ENCODE data around the gene SKIL. TPM values are rescaled to one million over a fixed set of nuclear protein-coding genes. Genes with fewer than 3 reads are reported as not detected.
"Not testable (repeated sequence)": the region's sequence is repeated elsewhere in the genome, so short reads cannot be mapped to it uniquely, and the experiment has no call there.

The SKIL gene
- total and polyA plus RNA-seq, 2 donors (not counting 1 experiment from before 2014, with no cell fraction given): 7.7 to 145 TPM

DNA sequence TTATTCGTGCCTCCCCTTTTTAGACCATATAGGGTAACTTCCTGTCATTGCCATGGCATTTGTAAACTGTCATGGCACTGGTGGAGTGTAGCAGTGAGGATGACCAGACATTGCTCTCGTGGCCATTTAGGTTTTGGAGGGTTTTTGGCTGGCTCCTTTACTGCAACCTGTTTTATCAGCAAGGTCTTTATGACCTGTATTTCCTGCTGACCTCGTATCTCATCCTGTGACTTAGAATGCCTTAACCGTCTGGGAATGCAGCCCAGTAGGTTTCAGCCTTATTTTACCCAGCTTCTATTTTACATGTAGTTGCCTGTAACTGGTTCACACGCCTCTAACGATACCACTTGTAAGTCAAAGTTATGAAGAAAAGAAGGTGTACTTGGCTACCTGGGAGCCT, 13.7 kb upstream of the SKIL start:
- H2AFZ ChIP-seq (ENCODE audit: insufficient read depth, low read depth, low read length, poor library complexity, severe bottlenecking); H3K9me3 ChIP-seq (ENCODE audit: control extremely low read depth in 1 of 3, control insufficient read depth in 2 of 3, insufficient read depth in 1 of 3, low read length in 2 of 3); H3K9ac ChIP-seq (ENCODE audit: low read length); H3K27me3 ChIP-seq (replicated peaks in 1 of 4; ENCODE audit: control extremely low read depth in 1 of 4, control insufficient read depth in 3 of 4, insufficient read depth in 4 of 4, low read length in 3 of 4); H3K36me3 ChIP-seq (replicated peaks in 1 of 2; ENCODE audit: control extremely low read depth in 1 of 2, control insufficient read depth in 1 of 2, extremely low read depth in 1 of 2, insufficient read depth in 2 of 2, low read length in 1 of 2); H3K27ac ChIP-seq (ENCODE audit: low read length in 2 of 2); ATAC-seq (ENCODE audit: low read depth); H3K27ac Mint-ChIP-seq; DNase-seq; H3K4me3 ChIP-seq (ENCODE audit: control extremely low read depth in 1 of 5, extremely low read depth in 1 of 5, insufficient read depth in 1 of 5, low read depth in 2 of 5, low read length in 4 of 5); POLR2A ChIA-PET; H3K4me2 ChIP-seq (replicated peaks; ENCODE audit: low read depth, low read length, poor library complexity, severe bottlenecking); H4K20me1 ChIP-seq (ENCODE audit: control insufficient read depth, insufficient read depth, low read length, poor library complexity, severe bottlenecking); H3K4me3 Mint-ChIP-seq; H3K9me3 Mint-ChIP-seq (ENCODE audit: insufficient read depth); H3K27me3 Mint-ChIP-seq; intact Hi-C loops (cut with micrococcal nuclease): not testable (repeated sequence)
- 100% methylated on average over 3 of the region's 6 CpGs for WGBS (ENCODE audit: insufficient coverage)
- peaks cover 19% of the 10 kb centered on the region for H3K4me1 Mint-ChIP-seq
- Histone ChIP-seq H3K79me2 (ENCODE audit: control insufficient read depth, insufficient read depth, low read length) (peaks cover 16% of the 10 kb centered on the region), H3K4me1 (ENCODE audit: control insufficient read depth in 2 of 2, insufficient read depth in 2 of 2, low read length in 2 of 2) (peaks cover 11% of the 10 kb centered on the region in 2 donors)
- CTCF ChIA-PET: interaction anchor here (0.6 to 1.6 kb wide), 3 partner anchors 10 to 35 kb away, joined by 3 read pairs; no protein-coding TSS in a partner anchor

DNA sequence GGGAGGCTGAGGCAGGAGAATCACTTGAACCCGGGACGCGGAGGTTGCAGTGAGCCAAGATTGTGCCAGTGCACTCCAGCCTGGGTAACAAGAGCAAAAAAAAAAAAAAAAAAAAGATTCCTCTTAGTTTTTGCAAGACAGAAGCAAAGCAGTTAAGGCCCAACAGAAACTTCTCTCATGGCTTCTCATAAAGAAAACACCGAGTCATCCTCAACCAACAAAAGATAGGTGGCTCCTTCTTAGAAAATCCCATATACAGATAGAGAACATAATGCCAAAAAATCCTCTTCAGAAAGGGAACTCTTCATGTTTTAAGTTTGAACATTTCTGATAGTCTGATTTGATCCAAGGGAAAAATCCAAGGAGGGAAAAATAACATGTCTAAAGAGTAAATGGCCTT, 12.5 kb upstream of the SKIL start:
- Histone ChIP-seq H3K9ac (ENCODE audit: low read length) (no peak overlapping the region), H3K4me3 (ENCODE audit: control extremely low read depth in 1 of 5, extremely low read depth in 1 of 5, insufficient read depth in 1 of 5, low read depth in 2 of 5, low read length in 4 of 5) (no peak overlapping the region), H3K79me2 (ENCODE audit: control insufficient read depth, insufficient read depth, low read length) (peaks cover 22% of the 10 kb centered on the region), H3K4me1 (ENCODE audit: control insufficient read depth in 2 of 2, insufficient read depth in 2 of 2, low read length in 2 of 2) (peaks cover 22% of the 10 kb centered on the region in 2 donors), H4K20me1 (ENCODE audit: control insufficient read depth, insufficient read depth, low read length, poor library complexity, severe bottlenecking) (no peaks in the 10 kb centered on the region), H2AFZ (ENCODE audit: insufficient read depth, low read depth, low read length, poor library complexity, severe bottlenecking) (no peak overlapping the region), H3K27me3 (replicated peaks in 1 of 4; ENCODE audit: control extremely low read depth in 1 of 4, control insufficient read depth in 3 of 4, insufficient read depth in 4 of 4, low read length in 3 of 4) (no peaks in the 10 kb centered on the region), H3K36me3 (replicated peaks in 1 of 2; ENCODE audit: control extremely low read depth in 1 of 2, control insufficient read depth in 1 of 2, extremely low read depth in 1 of 2, insufficient read depth in 2 of 2, low read length in 1 of 2) (no peaks in the 10 kb centered on the region), H3K4me2 (replicated peaks; ENCODE audit: low read depth, low read length, poor library complexity, severe bottlenecking) (no peak overlapping the region), H3K9me3 (ENCODE audit: control extremely low read depth in 1 of 3, control insufficient read depth in 2 of 3, insufficient read depth in 1 of 3, low read length in 2 of 3) (no peaks in the 10 kb centered on the region), H3K27ac (ENCODE audit: low read length in 2 of 2) (no peak overlapping the region)
- no peak for ATAC-seq (ENCODE audit: low read depth)
- intact Hi-C loops (cut with micrococcal nuclease): no loop called here
- H3K27ac Mint-ChIP-seq: peak overlapping the region; percentile 53
- peaks cover 29% of the 10 kb centered on the region for H3K4me1 Mint-ChIP-seq
- H3K9me3 Mint-ChIP-seq (ENCODE audit: insufficient read depth): no peaks in the 10 kb centered on the region
- DNase-seq: no peak
- H3K27me3 Mint-ChIP-seq: no peaks in the 10 kb centered on the region
- H3K4me3 Mint-ChIP-seq: no peak overlapping the region
- POLR2A ChIA-PET: interaction anchor here (0.7 to 1.3 kb wide), 2 partner anchors 12 to 48 kb away, joined by 3 to 4 read pairs; no protein-coding TSS in a partner anchor
- TF ChIP-seq, protein P1, sequence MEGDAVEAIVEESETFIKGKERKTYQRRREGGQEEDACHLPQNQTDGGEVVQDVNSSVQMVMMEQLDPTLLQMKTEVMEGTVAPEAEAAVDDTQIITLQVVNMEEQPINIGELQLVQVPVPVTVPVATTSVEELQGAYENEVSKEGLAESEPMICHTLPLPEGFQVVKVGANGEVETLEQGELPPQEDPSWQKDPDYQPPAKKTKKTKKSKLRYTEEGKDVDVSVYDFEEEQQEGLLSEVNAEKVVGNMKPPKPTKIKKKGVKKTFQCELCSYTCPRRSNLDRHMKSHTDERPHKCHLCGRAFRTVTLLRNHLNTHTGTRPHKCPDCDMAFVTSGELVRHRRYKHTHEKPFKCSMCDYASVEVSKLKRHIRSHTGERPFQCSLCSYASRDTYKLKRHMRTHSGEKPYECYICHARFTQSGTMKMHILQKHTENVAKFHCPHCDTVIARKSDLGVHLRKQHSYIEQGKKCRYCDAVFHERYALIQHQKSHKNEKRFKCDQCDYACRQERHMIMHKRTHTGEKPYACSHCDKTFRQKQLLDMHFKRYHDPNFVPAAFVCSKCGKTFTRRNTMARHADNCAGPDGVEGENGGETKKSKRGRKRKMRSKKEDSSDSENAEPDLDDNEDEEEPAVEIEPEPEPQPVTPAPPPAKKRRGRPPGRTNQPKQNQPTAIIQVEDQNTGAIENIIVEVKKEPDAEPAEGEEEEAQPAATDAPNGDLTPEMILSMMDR (IDR thresholded peaks at IDR 0.05): no peak
- no peak for TF ChIP-seq EZH2 (IDR thresholded peaks at IDR 0.05; ENCODE audit: borderline replicate concordance, insufficient read depth, low read depth, low read length, poor library complexity, severe bottlenecking)
- CTCF ChIA-PET: interaction anchor here (0.7 to 1.6 kb wide), 4 partner anchors 8 to 69 kb away, joined by 3 to 4 read pairs (median 3); no protein-coding TSS in a partner anchor
- no CpG with 5 or more reads among the region's 4 CpGs for WGBS (ENCODE audit: insufficient coverage)
